Measurements from ENCODE around the gene NUP210L. TPM values are rescaled to one million over a fixed set of nuclear protein-coding genes. Genes with fewer than 3 reads are reported as not detected.

The NUP210L gene
- total RNA-seq, 1 experiment from 2014 or later = 0.10 TPM

DNA sequence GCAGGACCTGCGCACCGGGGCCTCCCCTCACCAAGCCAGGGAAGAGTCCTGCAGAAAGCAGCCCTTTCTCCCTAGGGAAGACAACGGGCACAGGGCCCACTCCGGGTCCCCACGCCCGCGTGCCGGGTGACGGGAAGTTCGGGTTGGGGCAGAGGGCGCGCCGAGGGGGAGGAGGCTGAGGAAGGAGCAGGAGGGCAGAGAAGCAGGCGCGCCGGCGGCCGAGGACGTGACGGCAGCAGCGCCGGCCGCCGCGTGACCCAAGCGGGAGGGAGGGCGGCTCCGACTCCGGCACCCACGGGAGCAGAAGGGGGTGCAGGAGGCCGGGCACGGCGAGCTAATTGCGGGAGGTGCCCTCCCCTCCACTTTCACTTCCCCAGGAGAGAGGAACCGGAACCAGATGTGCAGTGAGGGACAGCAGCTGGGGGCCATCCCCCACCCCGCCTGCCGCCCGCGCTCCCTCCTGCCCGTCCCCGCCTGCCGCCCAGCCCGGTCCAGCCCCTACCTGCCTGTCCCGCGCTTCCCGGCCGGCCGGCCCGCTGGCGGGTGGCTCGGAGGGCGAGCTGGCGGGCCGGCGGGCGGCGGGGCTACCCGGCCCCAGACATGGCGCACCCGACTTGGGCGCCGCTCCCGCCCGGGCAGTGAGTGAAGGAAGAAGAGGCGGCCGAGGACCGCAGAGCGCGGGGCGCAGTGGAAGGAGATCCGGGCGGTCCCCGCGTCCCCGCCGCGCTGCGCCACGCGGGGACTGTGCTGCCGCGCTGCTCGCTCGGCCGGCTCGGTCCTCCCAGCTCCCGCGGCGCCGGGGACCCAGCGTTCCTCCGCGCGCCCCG is 208.9 kb downstream of the NUP210L start:
- no TSS peak for BruUV-seq (replicated peaks)
- ChIA-PET CTCF (interaction anchor here (0.7 to 1.9 kb wide), 13 partner anchors 8 to 149 kb away, joined by 3 to 14 read pairs (median 5); partner anchors contain the start of genes CREB3L4, CRTC2, JTB and RAB13), POLR2A (interaction anchor here (0.9 to 2.4 kb wide), 5 partner anchors 11 to 23 kb away, joined by 3 to 8 read pairs (median 3); partner anchors contain the start of genes CREB3L4 and GATAD2B), RAD21 (ENCODE audit: low non-redundant PET in 1 of 2, low total read pairs in 2 of 2, uncharacterized antibody in 2 of 2, unreplicated experiment in 2 of 2) (interaction anchor here in 1 of 2 experiments (1.2 kb wide), 1 partner anchor 23 kb away, joined by 4 read pairs; the partner anchor contains the start of gene GATAD2B)
- H2AFZ ChIP-seq (ENCODE audit: low read depth, low read length, poor library complexity, severe bottlenecking) = no peak overlapping the region
- H3K4me1 ChIP-seq (ENCODE audit: control insufficient read depth in 1 of 2, insufficient read depth in 2 of 2, low read length in 2 of 2) = peaks cover 6 to 18% of the 10 kb centered on the region in 2 experiments; a peak in 3 of 4 replicates
- peak overlapping the region; percentile 90 for H3K4me2 ChIP-seq (ENCODE audit: low read length)
- no peaks in the 10 kb centered on the region for H4K20me1 ChIP-seq (ENCODE audit: insufficient read depth)
- no peaks in the 10 kb centered on the region for H3K27me3 ChIP-seq (ENCODE audit: insufficient read depth, low read length)
- H3K9me3 ChIP-seq (ENCODE audit: control insufficient read depth in 1 of 2, insufficient read depth in 1 of 2, low read depth in 1 of 2, low read length in 2 of 2) = no peaks in the 10 kb centered on the region
- H3K79me2 ChIP-seq (ENCODE audit: insufficient read depth, low read length) = peaks cover 24% of the 10 kb centered on the region; the same call in 1 of the 2 replicates
- H3K36me3 ChIP-seq (ENCODE audit: control insufficient read depth in 1 of 2, insufficient read depth in 2 of 2, low read length in 2 of 2) = peaks cover 14 to 15% of the 10 kb centered on the region in 2 experiments; a peak in 3 of 4 replicates
- intact Hi-C loops (cut with micrococcal nuclease) = loop anchor here (1.0 to 2.0 kb wide), 2 partner anchors 41 to 149 kb away; partner anchors contain the start of gene RAB13
- no peak for DNase-seq (ENCODE audit: low read depth, low spot score)
- peak; percentile 71 for ATAC-seq
- peak overlapping the region; percentile 98 for H3K27ac ChIP-seq (ENCODE audit: low read depth, low read length)
- H3K9ac ChIP-seq (ENCODE audit: low read length) = peak overlapping the region; percentile 95
- H3K9me2 ChIP-seq (ENCODE audit: insufficient read depth) = no peaks in the 10 kb centered on the region
- peak overlapping the region; percentile 83 to 91 for H3K4me3 ChIP-seq (replicated peaks in 1 of 2; ENCODE audit: low read depth in 1 of 2, low read length in 2 of 2)
- TF ChIP-seq JUND (IDR thresholded peaks at IDR 0.05) = no peak
- TF ChIP-seq RAD21 (IDR thresholded peaks at IDR 0.05; ENCODE audit: low read depth) = no peak
- no peak for TF ChIP-seq FOSL1 (IDR thresholded peaks at IDR 0.05; ENCODE audit: low read depth)
- no peak for TF ChIP-seq EZH2 (IDR thresholded peaks at IDR 0.05)
- no peak for TF ChIP-seq REST (IDR thresholded peaks at IDR 0.05; ENCODE audit: low read depth)
- TF ChIP-seq, protein P1, sequence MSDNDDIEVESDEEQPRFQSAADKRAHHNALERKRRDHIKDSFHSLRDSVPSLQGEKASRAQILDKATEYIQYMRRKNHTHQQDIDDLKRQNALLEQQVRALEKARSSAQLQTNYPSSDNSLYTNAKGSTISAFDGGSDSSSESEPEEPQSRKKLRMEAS (IDR thresholded peaks at IDR 0.05) = peak; percentile 75
- no peak for TF ChIP-seq CEBPB (IDR thresholded peaks at IDR 0.05; ENCODE audit: low read depth)
- TF ChIP-seq SP1 (IDR thresholded peaks at IDR 0.05; ENCODE audit: low read depth) = no peak
- no peak for TF ChIP-seq YY1 (IDR thresholded peaks at IDR 0.05; ENCODE audit: extremely low read depth, insufficient replicate concordance, low read depth, low read length)
- peak; percentile 65; the same call in 1 of the 2 replicates for TF ChIP-seq ZFX (IDR thresholded peaks at IDR 0.05)
- TF ChIP-seq SIN3A (IDR thresholded peaks at IDR 0.05; ENCODE audit: low read depth) = peak; percentile 83; the same call in 1 of the 2 replicates
- TF ChIP-seq, protein P2, sequence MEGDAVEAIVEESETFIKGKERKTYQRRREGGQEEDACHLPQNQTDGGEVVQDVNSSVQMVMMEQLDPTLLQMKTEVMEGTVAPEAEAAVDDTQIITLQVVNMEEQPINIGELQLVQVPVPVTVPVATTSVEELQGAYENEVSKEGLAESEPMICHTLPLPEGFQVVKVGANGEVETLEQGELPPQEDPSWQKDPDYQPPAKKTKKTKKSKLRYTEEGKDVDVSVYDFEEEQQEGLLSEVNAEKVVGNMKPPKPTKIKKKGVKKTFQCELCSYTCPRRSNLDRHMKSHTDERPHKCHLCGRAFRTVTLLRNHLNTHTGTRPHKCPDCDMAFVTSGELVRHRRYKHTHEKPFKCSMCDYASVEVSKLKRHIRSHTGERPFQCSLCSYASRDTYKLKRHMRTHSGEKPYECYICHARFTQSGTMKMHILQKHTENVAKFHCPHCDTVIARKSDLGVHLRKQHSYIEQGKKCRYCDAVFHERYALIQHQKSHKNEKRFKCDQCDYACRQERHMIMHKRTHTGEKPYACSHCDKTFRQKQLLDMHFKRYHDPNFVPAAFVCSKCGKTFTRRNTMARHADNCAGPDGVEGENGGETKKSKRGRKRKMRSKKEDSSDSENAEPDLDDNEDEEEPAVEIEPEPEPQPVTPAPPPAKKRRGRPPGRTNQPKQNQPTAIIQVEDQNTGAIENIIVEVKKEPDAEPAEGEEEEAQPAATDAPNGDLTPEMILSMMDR (IDR thresholded peaks at IDR 0.05 in 2 of 3, conservative IDR thresholded peaks at IDR 0.05 in 1 of 3; ENCODE audit: borderline replicate concordance in 1 of 3, insufficient read depth in 1 of 3, low read depth in 2 of 3, low read length in 2 of 3) = no peak
- TF ChIP-seq SRF (IDR thresholded peaks at IDR 0.05; ENCODE audit: low read depth) = no peak
- TF ChIP-seq POLR2AphosphoS5 (IDR thresholded peaks at IDR 0.05; ENCODE audit: low read depth, low read length) = peak; percentile 20; the same call in 1 of the 2 replicates
- no peak for TF ChIP-seq CBX3 (IDR thresholded peaks at IDR 0.05; ENCODE audit: low read depth)
- no peak for TF ChIP-seq EGR1 (IDR thresholded peaks at IDR 0.05; ENCODE audit: low read depth)
- TF ChIP-seq POLR2A (IDR thresholded peaks at IDR 0.05; ENCODE audit: borderline replicate concordance, extremely low read depth, insufficient read depth, insufficient read length) = peak; percentile 62
- TF ChIP-seq ZNF274 (IDR thresholded peaks at IDR 0.05; ENCODE audit: low read depth, low read length) = no peak
- TF ChIP-seq TCF7L2 (IDR thresholded peaks at IDR 0.05; ENCODE audit: borderline replicate concordance, extremely low read depth, insufficient read depth, insufficient read length) = peak; percentile 16
- TF ChIP-seq EZH2phosphoT487 (IDR thresholded peaks at IDR 0.05; ENCODE audit: borderline replicate concordance) = no peak
- TF ChIP-seq ELF1 (IDR thresholded peaks at IDR 0.05; ENCODE audit: borderline replicate concordance, low read depth) = no peak; the same call in 1 of the 2 replicates
